ENCODE results near the gene CD101.
"Not testable (repeated sequence)": the region's sequence is repeated elsewhere in the genome, so short reads cannot be mapped to it uniquely, and the experiment has no call there.

CD101 gene, protein sequence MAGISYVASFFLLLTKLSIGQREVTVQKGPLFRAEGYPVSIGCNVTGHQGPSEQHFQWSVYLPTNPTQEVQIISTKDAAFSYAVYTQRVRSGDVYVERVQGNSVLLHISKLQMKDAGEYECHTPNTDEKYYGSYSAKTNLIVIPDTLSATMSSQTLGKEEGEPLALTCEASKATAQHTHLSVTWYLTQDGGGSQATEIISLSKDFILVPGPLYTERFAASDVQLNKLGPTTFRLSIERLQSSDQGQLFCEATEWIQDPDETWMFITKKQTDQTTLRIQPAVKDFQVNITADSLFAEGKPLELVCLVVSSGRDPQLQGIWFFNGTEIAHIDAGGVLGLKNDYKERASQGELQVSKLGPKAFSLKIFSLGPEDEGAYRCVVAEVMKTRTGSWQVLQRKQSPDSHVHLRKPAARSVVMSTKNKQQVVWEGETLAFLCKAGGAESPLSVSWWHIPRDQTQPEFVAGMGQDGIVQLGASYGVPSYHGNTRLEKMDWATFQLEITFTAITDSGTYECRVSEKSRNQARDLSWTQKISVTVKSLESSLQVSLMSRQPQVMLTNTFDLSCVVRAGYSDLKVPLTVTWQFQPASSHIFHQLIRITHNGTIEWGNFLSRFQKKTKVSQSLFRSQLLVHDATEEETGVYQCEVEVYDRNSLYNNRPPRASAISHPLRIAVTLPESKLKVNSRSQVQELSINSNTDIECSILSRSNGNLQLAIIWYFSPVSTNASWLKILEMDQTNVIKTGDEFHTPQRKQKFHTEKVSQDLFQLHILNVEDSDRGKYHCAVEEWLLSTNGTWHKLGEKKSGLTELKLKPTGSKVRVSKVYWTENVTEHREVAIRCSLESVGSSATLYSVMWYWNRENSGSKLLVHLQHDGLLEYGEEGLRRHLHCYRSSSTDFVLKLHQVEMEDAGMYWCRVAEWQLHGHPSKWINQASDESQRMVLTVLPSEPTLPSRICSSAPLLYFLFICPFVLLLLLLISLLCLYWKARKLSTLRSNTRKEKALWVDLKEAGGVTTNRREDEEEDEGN

GRCh38 chr1:117001254-117001927 lies at the start of gene CD101:
CD101 (plus strand) TSS chr1:117001760; CDS start chr1:117001818, 58 bp downstream.
- no peak for DNase-seq (ENCODE audit: low read depth)

DNA sequence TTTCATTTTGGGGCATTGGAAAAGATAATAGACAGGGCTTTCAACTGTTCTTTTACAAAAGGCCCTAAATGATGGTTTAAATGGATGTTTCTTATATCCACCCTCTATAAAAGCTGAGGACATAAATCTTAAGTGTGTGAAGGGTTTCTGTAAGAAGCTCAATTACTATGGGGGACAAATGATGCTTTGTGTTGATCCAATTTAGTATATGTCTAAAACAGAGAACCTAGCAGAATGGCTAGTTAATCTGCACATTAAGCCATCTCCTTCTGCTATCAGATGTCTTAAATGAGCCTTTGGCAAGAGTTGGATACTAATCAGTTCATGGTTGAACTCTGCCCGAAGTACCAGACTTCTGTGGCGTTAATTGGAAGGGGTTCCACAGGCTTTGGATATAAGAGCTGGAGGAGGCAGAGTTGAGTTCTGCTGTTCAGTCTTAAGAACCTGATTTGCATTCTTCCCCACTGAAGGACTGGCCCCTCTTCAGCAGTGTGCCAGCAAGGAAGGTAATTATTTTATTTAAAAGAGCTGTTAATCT lies 48.8 kb upstream of the CD101 start:
- no peak for DNase-seq (ENCODE audit: low read depth)

DNA sequence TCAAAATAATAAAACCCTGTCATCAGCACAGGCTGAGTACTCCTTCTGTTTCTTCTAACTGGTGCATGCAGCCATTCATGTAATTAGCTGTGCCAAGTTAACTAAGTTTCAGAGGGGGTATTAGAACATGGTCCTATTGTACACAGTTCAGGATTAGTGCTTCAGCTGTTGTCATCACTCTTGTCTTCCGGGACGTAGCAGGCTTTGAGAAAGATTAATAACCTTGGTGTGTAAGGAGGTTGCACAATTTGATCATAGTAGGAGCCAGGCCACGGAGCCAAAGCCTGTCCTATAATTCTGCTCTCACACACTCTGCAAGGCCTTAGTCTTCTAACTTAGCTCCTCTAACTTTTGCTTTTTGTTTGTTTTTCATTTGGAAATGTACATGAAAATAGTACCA lies 47.1 kb upstream of the CD101 start:
- DNase-seq (ENCODE audit: low read depth), result no peak

DNA sequence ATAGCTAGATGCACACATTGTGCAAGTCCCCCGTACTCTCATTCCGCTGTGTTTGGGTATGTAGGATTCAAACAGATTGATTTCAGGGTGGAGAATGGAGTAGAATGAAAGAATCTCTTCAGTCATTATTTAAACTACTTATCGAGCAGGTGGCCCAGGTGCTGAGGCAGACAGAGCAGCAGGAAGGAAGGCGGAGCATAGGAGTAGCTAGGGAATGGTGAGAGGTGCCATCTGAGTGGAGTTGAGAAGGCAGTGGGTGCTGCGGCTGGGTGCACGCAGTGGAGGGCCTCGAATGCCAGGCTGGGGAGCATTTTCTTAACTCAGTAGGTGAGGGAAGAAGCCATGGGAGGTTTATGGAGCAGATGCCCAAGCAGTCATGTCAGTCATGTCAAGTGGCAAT lies 45.2 kb upstream of the CD101 start:
- DNase-seq (ENCODE audit: low read depth), result no peak

- DNase-seq (ENCODE audit: low read depth), result no peak
These were observed 43.9 kb upstream of the CD101 start for GRCh38 chr1:116957646-116958045.

- DNase-seq (ENCODE audit: low read depth), result no peak
These were observed 43.5 kb upstream of the CD101 start for GRCh38 chr1:116958110-116958509.

GRCh38 chr1:116958977-116959376 lies 42.6 kb upstream of the CD101 start:
- DNase-seq (ENCODE audit: low read depth), result no peak

GRCh38 chr1:116961606-116962005 lies 40.0 kb upstream of the CD101 start:
- DNase-seq (ENCODE audit: low read depth), result no peak

DNA sequence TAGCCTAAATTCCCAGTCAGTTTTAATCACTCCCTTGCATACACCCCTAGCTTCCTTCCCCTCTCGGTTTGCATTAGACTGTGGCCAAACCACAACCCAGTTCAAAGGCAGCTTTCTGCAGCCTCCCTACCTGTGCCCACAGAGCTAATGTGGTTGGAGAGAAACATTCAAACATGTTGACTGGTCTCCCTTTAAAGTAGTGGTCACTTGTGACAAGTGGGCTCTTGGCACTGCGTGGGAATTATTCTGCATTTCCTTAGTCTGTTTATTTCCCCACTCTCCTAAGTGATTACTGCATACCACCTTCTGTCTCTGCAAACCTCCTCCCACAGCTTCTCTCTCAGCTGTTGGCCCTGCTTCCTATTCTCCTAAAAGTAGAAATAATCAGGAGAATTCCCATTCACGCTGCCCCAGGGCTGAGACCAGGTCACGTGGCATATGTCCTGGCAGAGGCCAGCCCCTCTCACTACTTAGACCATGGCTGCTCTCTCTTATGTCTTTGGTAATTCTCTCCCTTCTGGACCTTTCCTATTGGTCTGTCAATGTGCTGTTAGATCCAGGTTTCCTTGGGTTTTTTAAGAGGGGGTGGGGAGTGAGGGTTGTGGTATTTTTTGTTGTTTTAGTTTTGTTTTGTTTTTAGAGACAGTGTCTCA lies 38.4 kb upstream of the CD101 start:
- peak; percentile 36 for DNase-seq (ENCODE audit: low read depth)

GRCh38 chr1:116966791-116967190 lies 34.8 kb upstream of the CD101 start:
- DNase-seq (ENCODE audit: low read depth), result no peak

DNA sequence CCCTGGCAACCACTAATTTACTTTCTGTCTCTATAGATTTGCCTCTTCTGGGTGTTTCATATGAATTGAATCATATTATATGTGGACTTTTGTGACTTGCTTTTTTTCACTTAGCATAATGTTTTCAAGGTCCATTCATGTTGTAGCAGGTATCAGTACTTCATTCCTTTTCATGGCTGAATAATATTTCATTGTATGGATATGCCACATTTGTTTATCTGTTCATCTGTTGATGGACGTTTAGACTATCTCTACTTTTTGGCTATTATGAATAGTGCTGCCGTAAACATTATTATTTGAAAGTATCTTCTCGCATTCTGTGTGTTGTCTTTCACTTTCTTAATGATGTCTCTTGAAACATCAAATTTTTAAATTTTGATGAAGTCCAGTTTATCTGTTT lies 32.8 kb upstream of the CD101 start:
- DNase-seq (ENCODE audit: low read depth), result no peak

GRCh38 chr1:116971258-116971860 lies 30.2 kb upstream of the CD101 start:
- DNase-seq (ENCODE audit: low read depth), result no peak

- no peak for DNase-seq (ENCODE audit: low read depth)
These were observed 29.4 kb upstream of the CD101 start for GRCh38 chr1:116971965-116972673.

DNA sequence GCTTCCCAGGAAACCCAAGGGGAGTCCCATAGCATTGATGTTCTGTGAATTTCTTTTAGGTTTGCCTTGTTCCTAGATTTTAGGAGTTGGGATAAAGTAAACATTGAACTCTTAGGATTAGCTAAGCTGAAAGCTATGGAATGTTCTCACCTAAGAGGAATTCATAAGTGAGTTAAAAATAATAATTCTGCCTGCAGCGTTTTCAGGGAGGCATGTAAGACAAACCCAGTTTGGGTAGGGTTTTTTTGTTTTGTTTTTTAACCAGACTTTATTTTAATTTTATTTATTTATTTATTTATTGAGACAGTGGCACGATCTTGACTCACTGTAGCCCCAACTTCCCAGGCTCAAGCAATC lies 28.9 kb upstream of the CD101 start:
- no peak for DNase-seq (ENCODE audit: low read depth)

GRCh38 chr1:116980309-116980708 lies 21.3 kb upstream of the CD101 start:
- not testable (repeated sequence) for DNase-seq (ENCODE audit: low read depth)

- no peak for DNase-seq (ENCODE audit: low read depth)
These were observed 20.0 kb upstream of the CD101 start for GRCh38 chr1:116981521-116982037.

DNA sequence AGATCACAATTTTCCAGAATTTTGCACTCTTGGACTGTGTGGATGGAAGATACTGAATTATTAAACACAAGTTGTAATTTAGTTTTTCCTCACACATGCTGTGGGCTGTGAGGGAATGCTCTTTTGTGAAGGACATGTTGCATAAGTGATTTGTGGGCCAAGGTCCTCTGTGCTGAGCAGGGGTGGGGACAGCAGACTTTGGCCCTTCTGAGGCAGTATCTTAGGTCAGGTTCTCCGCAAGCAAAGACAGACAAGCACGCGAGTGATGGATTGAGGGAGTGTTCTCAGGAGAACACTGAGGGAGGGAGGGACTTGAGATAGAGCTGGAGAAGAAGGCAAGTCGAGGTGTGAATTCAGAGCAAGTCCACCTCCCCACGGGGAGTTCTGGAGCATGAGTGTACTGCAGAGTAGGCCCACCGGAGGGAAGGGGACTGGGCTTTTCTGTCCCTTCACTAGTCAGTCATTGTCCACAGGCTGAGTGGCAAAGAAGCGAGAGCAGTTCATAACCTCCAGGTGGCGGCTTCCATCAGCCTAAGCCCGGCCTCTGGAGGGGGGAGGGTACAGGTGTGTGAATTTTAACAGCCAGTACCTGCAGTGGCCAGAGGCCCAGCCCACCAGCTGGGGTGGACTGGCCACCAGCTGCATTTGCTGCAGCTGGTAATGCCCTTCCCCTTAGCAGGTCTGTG lies 19.1 kb upstream of the CD101 start:
- DNase-seq (ENCODE audit: low read depth), result no peak

DNA sequence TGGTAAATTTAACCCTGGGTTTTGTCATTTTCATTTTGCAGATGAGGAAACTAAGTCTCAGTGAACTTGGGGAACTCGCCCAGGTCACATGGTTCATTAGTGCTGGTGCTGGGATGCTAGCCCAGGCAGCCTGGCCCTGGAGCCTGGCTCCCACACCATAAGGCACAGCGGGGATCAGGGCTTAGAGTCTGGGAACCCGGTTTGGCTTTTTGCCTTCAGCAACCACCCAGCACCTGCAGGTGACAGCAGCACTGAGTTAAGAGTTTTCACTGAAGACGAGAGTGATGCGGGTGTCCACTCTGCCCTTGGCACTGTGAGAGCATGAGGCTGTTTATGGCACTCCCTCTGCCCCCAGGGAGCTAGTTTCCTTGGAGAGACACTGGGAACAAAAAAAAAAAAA lies 18.4 kb upstream of the CD101 start:
- DNase-seq (ENCODE audit: low read depth), result no peak

DNA sequence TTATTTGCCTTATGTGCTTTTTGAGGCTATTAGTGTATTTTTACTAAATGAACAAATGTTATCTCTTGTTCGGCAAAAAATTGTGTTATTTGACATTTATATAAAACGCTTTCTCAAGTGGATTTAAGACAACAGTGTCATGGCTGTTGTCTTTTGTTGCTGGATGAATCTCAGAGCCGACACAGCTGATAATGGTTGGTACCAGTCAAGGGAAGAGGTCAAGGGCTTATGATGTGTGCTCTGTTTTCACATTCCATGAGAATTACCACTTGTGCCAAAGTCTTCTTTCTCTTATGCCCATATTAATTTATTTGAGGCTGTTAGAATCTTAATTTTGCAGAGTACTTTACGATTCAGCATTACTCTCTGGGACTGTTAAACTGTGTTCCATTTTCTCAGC lies 17.9 kb upstream of the CD101 start:
- DNase-seq (ENCODE audit: low read depth), result no peak
